SK-N-SH treated with all-trans-retinoic acid at 6 μM for 48 hours (cell line): ENCODE results near the gene CACNA2D3.

ENCODE experiments used
- ATAC-seq: fragments of 200-7000 bp; cut with Tn5 transposase; 3 replicates; pipeline ENCODE4 v1.9.1; 2020; ENCODE audit warnings: mild to moderate bottlenecking, moderate library complexity
- ARNTL ChIP-seq: fragments of 450-650 bp; formaldehyde crosslinking; IDR thresholded peaks from 2 replicates; pipeline ENCODE4 v1.5.0; 2020; ENCODE audit warnings: low read depth, mild to moderate bottlenecking, moderate library complexity, borderline replicate concordance
- CREB5 ChIP-seq: fragments of 250-450 bp; sonication (Bioruptor Pico); IDR thresholded peaks from 2 replicates; pipeline ENCODE4 v1.5.1; 2020; ENCODE audit warnings: low read depth, mild to moderate bottlenecking, moderate library complexity
- CSDC2 ChIP-seq: fragments of 250-450 bp; sonication (Bioruptor Pico); IDR thresholded peaks from 2 replicates; pipeline ENCODE4 v1.5.0; 2020; ENCODE audit warnings: mild to moderate bottlenecking, moderate library complexity
- GLIS3 ChIP-seq: fragments of 250-450 bp; sonication (Bioruptor Pico); IDR thresholded peaks from 2 replicates; pipeline ENCODE4 v1.5.0; 2020; ENCODE audit warnings: mild to moderate bottlenecking, moderate library complexity
- ISL1 ChIP-seq: fragments of 250-450 bp; sonication (Bioruptor Pico); IDR thresholded peaks from 2 replicates; pipeline ENCODE4 v2.1.2; 2022; ENCODE audit warnings: mild to moderate bottlenecking, moderate library complexity
- OSR1 ChIP-seq: fragments of 250-450 bp; sonication (Bioruptor Pico); IDR thresholded peaks from 2 replicates; pipeline ENCODE4 v1.8.0; 2022; ENCODE audit warnings: moderate library complexity, mild to moderate bottlenecking, inconsistent platforms
- PPARA ChIP-seq: fragments of 250-450 bp; sonication (Bioruptor Pico); IDR thresholded peaks from 2 replicates; pipeline ENCODE4 v1.5.0; 2020; ENCODE audit warnings: mild to moderate bottlenecking, borderline replicate concordance
- RARB ChIP-seq: fragments of 250-450 bp; sonication (Bioruptor Pico); IDR thresholded peaks from 2 replicates; pipeline ENCODE4 v1.8.0; 2021; ENCODE audit warnings: mild to moderate bottlenecking, moderate library complexity
- SNAI2 ChIP-seq: fragments of 250-450 bp; sonication (Bioruptor Pico); IDR thresholded peaks from 2 replicates; pipeline ENCODE4 v1.5.0; 2020; ENCODE audit warnings: mild to moderate bottlenecking, moderate library complexity
- TCF4 ChIP-seq: fragments of 250-450 bp; sonication (Bioruptor Pico); IDR thresholded peaks from 2 replicates; pipeline ENCODE4 v1.8.0; 2021; ENCODE audit warnings: mild to moderate bottlenecking, moderate library complexity, borderline replicate concordance
- TOX ChIP-seq: fragments of 250-450 bp; sonication (Bioruptor Pico); IDR thresholded peaks from 2 replicates; pipeline ENCODE4 v1.8.0; 2021; ENCODE audit warnings: mild to moderate bottlenecking, moderate library complexity, borderline replicate concordance
- ZC3H10 ChIP-seq: fragments of 250-450 bp; sonication (Bioruptor Pico); IDR thresholded peaks from 2 replicates; pipeline ENCODE4 v1.5.1; 2021; ENCODE audit warnings: mild to moderate bottlenecking, moderate library complexity
- ZFP3 ChIP-seq: fragments of 250-450 bp; sonication (Bioruptor Pico); IDR thresholded peaks from 2 replicates; pipeline ENCODE4 v1.5.0; 2020; ENCODE audit warnings: mild to moderate bottlenecking, moderate library complexity
- ZFP30 ChIP-seq: fragments of 450-650 bp; formaldehyde crosslinking; IDR thresholded peaks from 2 replicates; pipeline ENCODE4 v1.5.0; 2022; ENCODE audit warnings: mild to moderate bottlenecking, moderate library complexity
- ZNF565 ChIP-seq: fragments of 450-650 bp; formaldehyde crosslinking; conservative IDR thresholded peaks from 2 replicates; pipeline ENCODE4 v1.5.0; 2020; ENCODE audit warnings: low read depth, mild to moderate bottlenecking, moderate library complexity
- ZNF70 ChIP-seq: fragments of 450-650 bp; formaldehyde crosslinking; IDR thresholded peaks from 2 replicates; pipeline ENCODE4 v1.5.0; 2020; ENCODE audit warnings: mild to moderate bottlenecking, moderate library complexity
- ZNF8 ChIP-seq: fragments of 450-650 bp; formaldehyde crosslinking; IDR thresholded peaks from 2 replicates; pipeline ENCODE4 v1.5.0; 2020; ENCODE audit warnings: mild to moderate bottlenecking, moderate library complexity
- TF ChIP-seq, protein P1 (sequence below): fragments of 250-450 bp; sonication (Bioruptor Pico); IDR thresholded peaks from 2 replicates; pipeline ENCODE4 v1.5.1; 2021; ENCODE audit warnings: mild to moderate bottlenecking, moderate library complexity
- TF ChIP-seq, protein P2 (sequence below): fragments of 250-450 bp; sonication (Bioruptor Pico); IDR thresholded peaks from 2 replicates; pipeline ENCODE4 v1.8.0; 2020; ENCODE audit warnings: mild to moderate bottlenecking, moderate library complexity, borderline replicate concordance
- TF ChIP-seq, protein P3 (sequence below): fragments of 250-450 bp; sonication (Bioruptor Pico); IDR thresholded peaks from 2 replicates; pipeline ENCODE4 v1.5.0; 2020; ENCODE audit warnings: mild to moderate bottlenecking, moderate library complexity

The CACNA2D3 gene

GRCh38 chr3:54550221-54550977 is 428.0 kb downstream of the CACNA2D3 start (continued):
- TF ChIP-seq, protein P1, sequence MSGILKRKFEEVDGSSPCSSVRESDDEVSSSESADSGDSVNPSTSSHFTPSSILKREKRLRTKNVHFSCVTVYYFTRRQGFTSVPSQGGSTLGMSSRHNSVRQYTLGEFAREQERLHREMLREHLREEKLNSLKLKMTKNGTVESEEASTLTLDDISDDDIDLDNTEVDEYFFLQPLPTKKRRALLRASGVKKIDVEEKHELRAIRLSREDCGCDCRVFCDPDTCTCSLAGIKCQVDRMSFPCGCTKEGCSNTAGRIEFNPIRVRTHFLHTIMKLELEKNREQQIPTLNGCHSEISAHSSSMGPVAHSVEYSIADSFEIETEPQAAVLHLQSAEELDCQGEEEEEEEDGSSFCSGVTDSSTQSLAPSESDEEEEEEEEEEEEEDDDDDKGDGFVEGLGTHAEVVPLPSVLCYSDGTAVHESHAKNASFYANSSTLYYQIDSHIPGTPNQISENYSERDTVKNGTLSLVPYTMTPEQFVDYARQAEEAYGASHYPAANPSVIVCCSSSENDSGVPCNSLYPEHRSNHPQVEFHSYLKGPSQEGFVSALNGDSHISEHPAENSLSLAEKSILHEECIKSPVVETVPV, result no peak
- no peak for TF ChIP-seq CSDC2 (CRISPR knock-in tag)
- no peak for TF ChIP-seq TOX
- TF ChIP-seq ZNF8 (CRISPR knock-in tag), result no peak
- no peak for TF ChIP-seq ZFP30

- TF ChIP-seq, protein P2, sequence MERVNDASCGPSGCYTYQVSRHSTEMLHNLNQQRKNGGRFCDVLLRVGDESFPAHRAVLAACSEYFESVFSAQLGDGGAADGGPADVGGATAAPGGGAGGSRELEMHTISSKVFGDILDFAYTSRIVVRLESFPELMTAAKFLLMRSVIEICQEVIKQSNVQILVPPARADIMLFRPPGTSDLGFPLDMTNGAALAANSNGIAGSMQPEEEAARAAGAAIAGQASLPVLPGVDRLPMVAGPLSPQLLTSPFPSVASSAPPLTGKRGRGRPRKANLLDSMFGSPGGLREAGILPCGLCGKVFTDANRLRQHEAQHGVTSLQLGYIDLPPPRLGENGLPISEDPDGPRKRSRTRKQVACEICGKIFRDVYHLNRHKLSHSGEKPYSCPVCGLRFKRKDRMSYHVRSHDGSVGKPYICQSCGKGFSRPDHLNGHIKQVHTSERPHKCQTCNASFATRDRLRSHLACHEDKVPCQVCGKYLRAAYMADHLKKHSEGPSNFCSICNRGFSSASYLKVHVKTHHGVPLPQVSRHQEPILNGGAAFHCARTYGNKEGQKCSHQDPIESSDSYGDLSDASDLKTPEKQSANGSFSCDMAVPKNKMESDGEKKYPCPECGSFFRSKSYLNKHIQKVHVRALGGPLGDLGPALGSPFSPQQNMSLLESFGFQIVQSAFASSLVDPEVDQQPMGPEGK (CRISPR knock-in tag), result no peak
- TF ChIP-seq SNAI2 (no peak), ARNTL (CRISPR knock-in tag) (no peak)
Measured at GRCh38 chr3:54556630-54557029, 434.3 kb downstream of the CACNA2D3 start.

GRCh38 chr3:54557538-54558428 is 435.4 kb downstream of the CACNA2D3 start:
- TF ChIP-seq GLIS3 (CRISPR knock-in tag), result no peak
- no peak for TF ChIP-seq CREB5 (CRISPR knock-in tag)
- TF ChIP-seq TCF4 (CRISPR knock-in tag), result no peak
- no peak for TF ChIP-seq ISL1
- no peak for ATAC-seq

More at GRCh38 chr3:54556630-54557029, 434.3 kb downstream of the CACNA2D3 start:
- ATAC-seq, result no peak

- no peak for ATAC-seq
- no peak for TF ChIP-seq CREB5 (CRISPR knock-in tag)
- TF ChIP-seq SNAI2, result no peak
- TF ChIP-seq ARNTL (CRISPR knock-in tag), result no peak
- no peak for TF ChIP-seq TCF4 (CRISPR knock-in tag)
- TF ChIP-seq, protein P2 (CRISPR knock-in tag), result no peak
- no peak for TF ChIP-seq ZC3H10
- no peak for TF ChIP-seq ZNF565 (CRISPR knock-in tag)
- TF ChIP-seq RARB, result no peak
- no peak for TF ChIP-seq CSDC2 (CRISPR knock-in tag)
- TF ChIP-seq PPARA (CRISPR knock-in tag), result no peak
- TF ChIP-seq ZNF70 (CRISPR knock-in tag), result no peak
- TF ChIP-seq ZNF8 (CRISPR knock-in tag), result no peak
- no peak for TF ChIP-seq GLIS3 (CRISPR knock-in tag)
- no peak for TF ChIP-seq TOX
- no peak for TF ChIP-seq ZFP30
- TF ChIP-seq, protein P3, sequence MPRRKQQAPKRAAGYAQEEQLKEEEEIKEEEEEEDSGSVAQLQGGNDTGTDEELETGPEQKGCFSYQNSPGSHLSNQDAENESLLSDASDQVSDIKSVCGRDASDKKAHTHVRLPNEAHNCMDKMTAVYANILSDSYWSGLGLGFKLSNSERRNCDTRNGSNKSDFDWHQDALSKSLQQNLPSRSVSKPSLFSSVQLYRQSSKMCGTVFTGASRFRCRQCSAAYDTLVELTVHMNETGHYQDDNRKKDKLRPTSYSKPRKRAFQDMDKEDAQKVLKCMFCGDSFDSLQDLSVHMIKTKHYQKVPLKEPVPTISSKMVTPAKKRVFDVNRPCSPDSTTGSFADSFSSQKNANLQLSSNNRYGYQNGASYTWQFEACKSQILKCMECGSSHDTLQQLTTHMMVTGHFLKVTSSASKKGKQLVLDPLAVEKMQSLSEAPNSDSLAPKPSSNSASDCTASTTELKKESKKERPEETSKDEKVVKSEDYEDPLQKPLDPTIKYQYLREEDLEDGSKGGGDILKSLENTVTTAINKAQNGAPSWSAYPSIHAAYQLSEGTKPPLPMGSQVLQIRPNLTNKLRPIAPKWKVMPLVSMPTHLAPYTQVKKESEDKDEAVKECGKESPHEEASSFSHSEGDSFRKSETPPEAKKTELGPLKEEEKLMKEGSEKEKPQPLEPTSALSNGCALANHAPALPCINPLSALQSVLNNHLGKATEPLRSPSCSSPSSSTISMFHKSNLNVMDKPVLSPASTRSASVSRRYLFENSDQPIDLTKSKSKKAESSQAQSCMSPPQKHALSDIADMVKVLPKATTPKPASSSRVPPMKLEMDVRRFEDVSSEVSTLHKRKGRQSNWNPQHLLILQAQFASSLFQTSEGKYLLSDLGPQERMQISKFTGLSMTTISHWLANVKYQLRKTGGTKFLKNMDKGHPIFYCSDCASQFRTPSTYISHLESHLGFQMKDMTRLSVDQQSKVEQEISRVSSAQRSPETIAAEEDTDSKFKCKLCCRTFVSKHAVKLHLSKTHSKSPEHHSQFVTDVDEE (CRISPR knock-in tag), result no peak
- TF ChIP-seq, protein P1, result no peak
- no peak for TF ChIP-seq OSR1
- TF ChIP-seq ZFP3 (CRISPR knock-in tag), result no peak
Measured at GRCh38 chr3:54563501-54564200, 441.3 kb downstream of the CACNA2D3 start.
